ENCODE results near the gene SLC23A1.

Gene SLC23A1

GRCh38 chr5:139368613-139369012, 14.5 kb downstream of the SLC23A1 start:
- Histone ChIP-seq H3K4me3 (ENCODE audit: low read length in 2 of 2) (no peak overlapping the region), H3K36me3 (replicated peaks in 1 of 2; ENCODE audit: control insufficient read depth in 2 of 2, insufficient read depth in 2 of 2, low read length in 2 of 2) (peaks cover 30 to 90% of the 10 kb centered on the region in 2 donors), H3K14ac (ENCODE audit: low read length) (no peak overlapping the region), H2AFZ (ENCODE audit: low read length) (no peak overlapping the region), H3K4ac (ENCODE audit: low read length) (no peak overlapping the region), H3K18ac (ENCODE audit: low read length) (no peak overlapping the region), H3K23ac (ENCODE audit: low read depth, low read length, poor library complexity) (no peak overlapping the region), H3K9me3 (replicated peaks in 1 of 2; ENCODE audit: control insufficient read depth in 2 of 2, insufficient read depth in 1 of 2, low read depth in 1 of 2, low read length in 2 of 2) (no peaks in the 10 kb centered on the region), H2AK5ac (ENCODE audit: low read depth, low read length) (no peak overlapping the region), H4K91ac (ENCODE audit: low read depth, low read length, poor library complexity) (no peak overlapping the region), H3K4me1 (ENCODE audit: control insufficient read depth in 2 of 2, insufficient read depth in 1 of 2, low read depth in 1 of 2, low read length in 2 of 2) (no peaks in the 10 kb centered on the region), H3K4me2 (ENCODE audit: insufficient read depth, low read length, poor library complexity, severe bottlenecking) (no peak overlapping the region), H3K27me3 (ENCODE audit: control insufficient read depth in 3 of 3, insufficient read depth in 3 of 3, low read depth in 1 of 3, low read length in 3 of 3) (no peaks in the 10 kb centered on the region), H2BK5ac (ENCODE audit: low read length) (no peak overlapping the region), H2BK15ac (ENCODE audit: low read length) (no peak overlapping the region), H4K8ac (ENCODE audit: low read depth, low read length) (no peak overlapping the region), H2BK120ac (ENCODE audit: low read depth, low read length) (no peak overlapping the region), H3K9ac (ENCODE audit: low read depth, low read length, poor library complexity) (no peak overlapping the region), H2BK12ac (ENCODE audit: low read length) (no peak overlapping the region), H3K79me1 (ENCODE audit: low read depth, low read length) (peaks cover 3% of the 10 kb centered on the region), H3K27ac (replicated peaks; ENCODE audit: low read length) (no peak overlapping the region)
- no CpG with 5 or more reads among the region's 2 CpGs for WGBS, 2 donors (ENCODE audit: extremely low coverage in 2 of 2, insufficient read length in 2 of 2, insufficient replicate concordance in 1 of 2)
- no peak for DNase-seq (ENCODE audit: low spot score)

GRCh38 chr5:139364466-139364865, 18.6 kb downstream of the SLC23A1 start:
- no peak overlapping the region for H2BK120ac ChIP-seq (ENCODE audit: low read depth, low read length)
- H3K27ac ChIP-seq (replicated peaks; ENCODE audit: low read length): no peak overlapping the region
- no peak overlapping the region for H3K4me3 ChIP-seq (ENCODE audit: low read length in 2 of 2)
- peaks cover 18 to 81% of the 10 kb centered on the region in 2 donors for H3K36me3 ChIP-seq (replicated peaks in 1 of 2; ENCODE audit: control insufficient read depth in 2 of 2, insufficient read depth in 2 of 2, low read length in 2 of 2)
- no peak overlapping the region for H2BK12ac ChIP-seq (ENCODE audit: low read length)
- DNase-seq (ENCODE audit: low spot score): no peak
- H3K79me1 ChIP-seq (ENCODE audit: low read depth, low read length): peaks cover 3% of the 10 kb centered on the region
- no peak overlapping the region for H3K9ac ChIP-seq (ENCODE audit: low read depth, low read length, poor library complexity)
- no peaks in the 10 kb centered on the region for H3K4me1 ChIP-seq (ENCODE audit: control insufficient read depth in 2 of 2, insufficient read depth in 1 of 2, low read depth in 1 of 2, low read length in 2 of 2)
- H3K14ac ChIP-seq (ENCODE audit: low read length): no peak overlapping the region
- H4K91ac ChIP-seq (ENCODE audit: low read depth, low read length, poor library complexity): no peak overlapping the region
- H2BK15ac ChIP-seq (ENCODE audit: low read length): no peak overlapping the region
- no CpG with 5 or more reads among the region's 2 CpGs for WGBS, 2 donors (ENCODE audit: extremely low coverage in 2 of 2, insufficient read length in 2 of 2, insufficient replicate concordance in 1 of 2)
- H3K18ac ChIP-seq (ENCODE audit: low read length): no peak overlapping the region
- H2AFZ ChIP-seq (ENCODE audit: low read length): no peak overlapping the region
- no peak overlapping the region for H3K23ac ChIP-seq (ENCODE audit: low read depth, low read length, poor library complexity)
- H3K4me2 ChIP-seq (ENCODE audit: insufficient read depth, low read length, poor library complexity, severe bottlenecking): no peak overlapping the region
- no peak overlapping the region for H4K8ac ChIP-seq (ENCODE audit: low read depth, low read length)
- no peaks in the 10 kb centered on the region for H3K27me3 ChIP-seq (ENCODE audit: control insufficient read depth in 3 of 3, insufficient read depth in 3 of 3, low read depth in 1 of 3, low read length in 3 of 3)
- H3K4ac ChIP-seq (ENCODE audit: low read length): no peak overlapping the region
- H3K9me3 ChIP-seq (replicated peaks in 1 of 2; ENCODE audit: control insufficient read depth in 2 of 2, insufficient read depth in 1 of 2, low read depth in 1 of 2, low read length in 2 of 2): no peaks in the 10 kb centered on the region
- no peak overlapping the region for H2BK5ac ChIP-seq (ENCODE audit: low read length)
- H2AK5ac ChIP-seq (ENCODE audit: low read depth, low read length): no peak overlapping the region

- DNase-seq (ENCODE audit: low spot score): no peak
- H2BK5ac ChIP-seq (ENCODE audit: low read length): no peak overlapping the region
- H2BK15ac ChIP-seq (ENCODE audit: low read length): no peak overlapping the region
- H2AK5ac ChIP-seq (ENCODE audit: low read depth, low read length): no peak overlapping the region
- no peak overlapping the region for H3K4me3 ChIP-seq (ENCODE audit: low read length in 2 of 2)
- H3K14ac ChIP-seq (ENCODE audit: low read length): no peak overlapping the region
- no peak overlapping the region for H3K9ac ChIP-seq (ENCODE audit: low read depth, low read length, poor library complexity)
- H2BK12ac ChIP-seq (ENCODE audit: low read length): no peak overlapping the region
- H3K9me3 ChIP-seq (replicated peaks in 1 of 2; ENCODE audit: control insufficient read depth in 2 of 2, insufficient read depth in 1 of 2, low read depth in 1 of 2, low read length in 2 of 2): no peaks in the 10 kb centered on the region
- peaks cover 5% of the 10 kb centered on the region for H3K79me1 ChIP-seq (ENCODE audit: low read depth, low read length)
- no CpG with 5 or more reads among the region's 2 CpGs for WGBS, 2 donors (ENCODE audit: extremely low coverage in 2 of 2, insufficient read length in 2 of 2, insufficient replicate concordance in 1 of 2)
- H3K36me3 ChIP-seq (replicated peaks in 1 of 2; ENCODE audit: control insufficient read depth in 2 of 2, insufficient read depth in 2 of 2, low read length in 2 of 2): peaks cover 18 to 81% of the 10 kb centered on the region in 2 donors
- no peaks in the 10 kb centered on the region for H3K4me1 ChIP-seq (ENCODE audit: control insufficient read depth in 2 of 2, insufficient read depth in 1 of 2, low read depth in 1 of 2, low read length in 2 of 2)
- H3K27ac ChIP-seq (replicated peaks; ENCODE audit: low read length): no peak overlapping the region
- no peak overlapping the region for H2AFZ ChIP-seq (ENCODE audit: low read length)
- no peak overlapping the region for H3K4me2 ChIP-seq (ENCODE audit: insufficient read depth, low read length, poor library complexity, severe bottlenecking)
- no peak overlapping the region for H3K4ac ChIP-seq (ENCODE audit: low read length)
- no peak overlapping the region for H3K23ac ChIP-seq (ENCODE audit: low read depth, low read length, poor library complexity)
- no peak overlapping the region for H4K8ac ChIP-seq (ENCODE audit: low read depth, low read length)
- no peak overlapping the region for H3K18ac ChIP-seq (ENCODE audit: low read length)
- H4K91ac ChIP-seq (ENCODE audit: low read depth, low read length, poor library complexity): no peak overlapping the region
- no peaks in the 10 kb centered on the region for H3K27me3 ChIP-seq (ENCODE audit: control insufficient read depth in 3 of 3, insufficient read depth in 3 of 3, low read depth in 1 of 3, low read length in 3 of 3)
- no peak overlapping the region for H2BK120ac ChIP-seq (ENCODE audit: low read depth, low read length)
Measured at GRCh38 chr5:139363937-139364336, 19.2 kb downstream of the SLC23A1 start.

GRCh38 chr5:139361835-139362429, 21.2 kb downstream of the SLC23A1 start:
- no peaks in the 10 kb centered on the region for H3K27me3 ChIP-seq (ENCODE audit: control insufficient read depth in 3 of 3, insufficient read depth in 3 of 3, low read depth in 1 of 3, low read length in 3 of 3)
- H2BK15ac ChIP-seq (ENCODE audit: low read length): no peak overlapping the region
- no peak overlapping the region for H3K27ac ChIP-seq (replicated peaks; ENCODE audit: low read length)
- no peak overlapping the region for H3K4ac ChIP-seq (ENCODE audit: low read length)
- H3K4me2 ChIP-seq (ENCODE audit: insufficient read depth, low read length, poor library complexity, severe bottlenecking): no peak overlapping the region
- H3K9ac ChIP-seq (ENCODE audit: low read depth, low read length, poor library complexity): no peak overlapping the region
- peaks cover 6% of the 10 kb centered on the region for H3K79me1 ChIP-seq (ENCODE audit: low read depth, low read length)
- H3K4me3 ChIP-seq (ENCODE audit: low read length in 2 of 2): no peak overlapping the region
- H2AK5ac ChIP-seq (ENCODE audit: low read depth, low read length): no peak overlapping the region
- H3K36me3 ChIP-seq (replicated peaks in 1 of 2; ENCODE audit: control insufficient read depth in 2 of 2, insufficient read depth in 2 of 2, low read length in 2 of 2): peaks cover 16 to 84% of the 10 kb centered on the region in 2 donors
- no peaks in the 10 kb centered on the region for H3K9me3 ChIP-seq (replicated peaks in 1 of 2; ENCODE audit: control insufficient read depth in 2 of 2, insufficient read depth in 1 of 2, low read depth in 1 of 2, low read length in 2 of 2)
- no peak for DNase-seq (ENCODE audit: low spot score)
- H3K14ac ChIP-seq (ENCODE audit: low read length): no peak overlapping the region
- no peak overlapping the region for H4K8ac ChIP-seq (ENCODE audit: low read depth, low read length)
- H3K4me1 ChIP-seq (ENCODE audit: control insufficient read depth in 2 of 2, insufficient read depth in 1 of 2, low read depth in 1 of 2, low read length in 2 of 2): no peaks in the 10 kb centered on the region
- no peak overlapping the region for H3K23ac ChIP-seq (ENCODE audit: low read depth, low read length, poor library complexity)
- no peak overlapping the region for H2BK5ac ChIP-seq (ENCODE audit: low read length)
- no peak overlapping the region for H3K18ac ChIP-seq (ENCODE audit: low read length)
- no CpG with 5 or more reads among the region's 6 CpGs for WGBS, 2 donors (ENCODE audit: extremely low coverage in 2 of 2, insufficient read length in 2 of 2, insufficient replicate concordance in 1 of 2)
- no peak overlapping the region for H4K91ac ChIP-seq (ENCODE audit: low read depth, low read length, poor library complexity)
- no peak overlapping the region for H2BK120ac ChIP-seq (ENCODE audit: low read depth, low read length)
- H2AFZ ChIP-seq (ENCODE audit: low read length): no peak overlapping the region
- no peak overlapping the region for H2BK12ac ChIP-seq (ENCODE audit: low read length)
